HG02943 (cell line): ENCODE measurements around the gene FOXD4.
"Not testable (repeated sequence)": the region's sequence is repeated elsewhere in the genome, so short reads cannot be mapped to it uniquely, and the experiment has no call there.

Experiments
- ATAC-seq: cut with Tn5 transposase; IDR thresholded peaks from one replicate; pipeline ENCODE4 v1.9.1; 2021; ENCODE audit warnings: mild to moderate bottlenecking, low read depth, moderate library complexity; ENCODE audit not compliant: unreplicated experiment

Gene FOXD4

DNA sequence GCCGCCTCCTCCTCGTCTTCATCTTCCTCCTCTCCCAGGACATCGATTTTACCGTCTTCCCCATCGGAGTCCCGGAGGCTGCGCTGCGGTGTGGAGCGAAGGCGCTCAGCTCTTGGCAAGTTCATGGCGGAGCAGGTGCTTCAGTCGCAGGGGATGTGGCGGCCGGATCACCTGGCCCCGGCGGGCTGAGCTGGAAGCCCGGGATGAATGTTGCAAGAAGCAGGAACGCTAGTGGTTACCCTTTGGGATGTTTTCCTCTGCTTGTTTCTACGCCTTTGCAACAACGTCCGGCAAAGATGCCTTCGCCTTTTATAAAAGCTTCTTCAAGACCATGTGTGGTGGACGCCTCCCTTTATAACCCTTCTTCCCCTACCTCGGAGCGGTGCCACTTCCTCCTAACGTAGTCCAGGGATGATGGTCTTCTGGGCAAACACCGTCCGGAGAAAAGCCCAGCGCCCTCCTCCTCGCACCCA, at the start of gene FOXD4:
TSS of gene FOXD4 (minus strand) at position 423 of the 473 bp plus-strand sequence. CDS start at position 125, 298 bp downstream.
- not testable (repeated sequence) for ATAC-seq

DNA sequence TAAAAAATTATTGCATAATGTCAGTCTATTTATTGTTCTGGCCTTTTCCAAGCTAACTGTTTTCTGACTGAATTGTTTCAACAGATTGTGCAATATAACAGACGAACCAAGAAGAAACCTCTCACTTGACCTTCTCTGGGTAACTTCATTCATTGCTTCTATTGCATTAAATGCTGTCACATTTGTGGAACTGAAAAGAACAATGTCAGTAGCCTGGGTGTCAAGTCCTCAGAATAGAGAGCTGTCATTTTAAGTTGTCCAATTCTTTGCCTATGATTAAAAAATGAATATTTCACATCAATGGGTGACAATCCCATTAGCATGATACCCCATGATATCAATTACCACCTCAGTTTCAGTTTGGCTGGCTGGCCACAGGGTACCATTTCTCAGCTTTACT, 41.7 kb upstream of the FOXD4 start:
- not testable (repeated sequence) for ATAC-seq

DNA sequence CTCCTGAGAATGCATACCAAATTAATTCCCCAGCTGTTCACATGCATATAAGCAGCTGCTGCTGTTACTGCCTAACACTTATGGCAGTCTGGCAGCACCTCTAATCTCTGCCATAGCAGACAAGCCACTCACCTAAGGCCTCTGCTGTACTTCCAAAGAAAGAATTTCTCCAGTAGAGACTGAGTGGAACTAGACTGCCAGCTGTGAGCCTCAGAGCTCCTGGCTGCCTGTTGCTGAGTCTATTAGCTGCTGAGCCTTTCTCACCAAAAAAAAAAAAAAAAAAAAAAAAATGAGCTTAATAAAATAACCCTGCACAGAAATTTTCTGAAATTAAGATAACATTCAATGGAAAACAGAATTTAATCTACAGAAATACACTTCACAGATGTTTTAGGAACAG, 33.0 kb upstream of the FOXD4 start:
- not testable (repeated sequence) for ATAC-seq

DNA sequence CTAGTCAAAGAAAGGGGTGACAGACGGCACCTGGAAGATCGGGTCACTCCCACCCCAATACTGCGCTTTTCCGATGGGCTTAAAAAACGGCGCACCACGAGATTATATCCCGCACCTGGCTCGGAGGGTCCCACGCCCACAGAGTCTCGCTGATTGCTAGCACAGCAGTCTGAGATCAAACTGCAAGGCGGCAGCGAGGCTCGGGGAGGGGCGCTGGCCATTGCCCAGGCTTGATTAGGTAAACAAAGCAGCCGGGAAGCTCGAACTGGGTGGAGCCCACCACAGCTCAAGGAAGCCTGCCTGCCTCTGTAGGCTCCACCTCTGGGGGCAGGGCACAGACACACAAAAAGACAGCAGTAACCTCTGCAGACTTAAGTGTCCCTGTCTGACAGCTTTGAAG, 21.7 kb upstream of the FOXD4 start:
- ATAC-seq, result not testable (repeated sequence)

DNA sequence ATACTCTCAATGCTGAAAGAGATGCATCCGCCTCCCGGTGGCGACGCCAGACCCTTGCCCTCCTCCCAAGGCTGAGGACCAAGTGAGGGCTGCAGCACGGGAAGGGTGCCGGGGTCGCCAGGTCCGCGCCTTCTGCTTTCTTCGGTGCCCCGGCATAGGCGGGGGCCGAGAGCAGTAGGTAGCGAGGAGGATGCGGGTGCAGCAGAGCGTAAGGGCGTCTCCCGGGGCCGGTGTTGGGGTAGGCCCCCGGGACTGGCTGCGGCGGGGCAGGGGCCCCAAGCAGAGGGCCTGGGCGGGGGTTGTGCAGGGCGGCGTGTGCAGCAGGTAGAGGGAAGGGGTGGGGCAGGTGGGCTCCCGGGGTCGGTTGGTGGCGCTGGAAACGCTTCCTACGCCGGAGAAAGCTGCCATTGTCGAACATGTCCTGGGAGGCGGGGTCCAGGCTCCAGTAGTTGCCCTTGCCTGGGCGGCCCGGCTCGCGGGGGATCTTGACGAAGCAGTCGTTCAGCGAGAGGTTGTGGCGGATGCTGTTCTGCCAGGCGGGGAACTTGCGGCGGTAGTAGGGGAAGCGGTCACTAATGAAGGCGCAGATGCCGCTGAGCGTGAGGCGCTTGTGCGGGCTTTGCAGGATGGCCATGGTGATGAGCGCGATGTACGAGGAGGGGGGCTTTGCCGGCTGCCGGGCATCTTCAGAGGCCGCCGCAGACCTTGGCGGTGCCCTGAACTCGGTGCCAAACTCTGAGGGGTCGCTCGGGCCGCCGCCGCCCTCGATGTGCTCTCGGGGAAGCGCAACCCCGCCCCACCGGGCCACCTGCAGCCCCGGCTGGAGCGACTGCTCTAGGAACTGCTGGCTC, 848 bp downstream of the FOXD4 start:
- ATAC-seq, result not testable (repeated sequence)

DNA sequence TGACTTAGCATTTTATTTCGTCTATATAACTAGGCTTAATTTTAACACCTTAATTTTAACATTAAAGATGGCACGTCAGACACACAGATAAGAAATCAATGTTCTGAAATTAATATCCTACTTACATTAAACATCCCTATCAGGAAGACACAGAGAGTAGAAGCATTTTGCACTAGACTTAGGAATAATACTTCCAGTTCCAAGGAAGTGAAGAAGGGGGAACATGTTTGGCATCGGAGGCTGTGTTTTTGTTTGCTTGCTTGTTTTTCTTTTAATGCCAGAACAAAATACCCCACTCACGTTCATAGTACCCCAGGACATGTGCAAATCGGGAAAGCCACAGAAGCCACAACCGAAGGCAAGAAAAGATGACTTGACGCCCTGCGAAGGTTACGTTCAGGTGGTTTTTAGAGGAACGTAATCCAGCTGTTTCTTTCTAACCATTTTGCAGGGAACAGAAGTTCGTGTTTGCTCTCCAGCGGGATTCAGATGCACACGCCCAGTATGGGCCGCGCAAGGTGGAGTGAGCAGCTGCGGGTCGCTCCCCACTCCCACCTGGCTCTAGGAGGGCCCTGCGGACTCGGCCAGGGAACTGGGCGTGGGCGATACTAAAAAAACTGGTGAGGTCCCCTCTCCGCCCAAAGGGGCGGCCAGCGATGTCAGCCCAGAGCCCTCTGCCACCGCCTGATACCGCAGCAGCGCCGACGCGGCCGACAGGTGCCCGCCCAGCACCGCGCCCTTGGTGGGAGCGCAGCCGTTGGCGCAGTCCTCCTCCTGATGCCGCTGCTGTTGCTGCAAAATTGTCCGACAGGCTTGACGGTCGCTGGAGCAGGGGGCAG, 1.8 kb downstream of the FOXD4 start:
- not testable (repeated sequence) for ATAC-seq

DNA sequence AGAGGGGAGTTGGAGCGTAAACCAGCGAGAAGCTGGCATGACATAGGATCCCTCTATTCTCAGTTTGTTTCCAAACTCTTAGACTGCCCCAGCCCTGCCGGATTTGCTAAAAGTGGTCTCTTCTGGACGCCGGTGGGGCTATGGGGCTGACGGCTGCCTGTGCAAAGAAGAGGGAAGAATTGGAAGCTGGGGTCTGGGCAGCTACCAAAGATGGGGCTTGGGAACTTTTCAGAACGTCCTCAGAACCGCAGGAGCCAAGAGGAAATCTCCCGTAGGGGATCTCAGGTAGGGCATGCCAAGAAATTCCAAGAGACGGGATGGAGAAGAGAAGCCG, 3.1 kb downstream of the FOXD4 start:
- not testable (repeated sequence) for ATAC-seq

DNA sequence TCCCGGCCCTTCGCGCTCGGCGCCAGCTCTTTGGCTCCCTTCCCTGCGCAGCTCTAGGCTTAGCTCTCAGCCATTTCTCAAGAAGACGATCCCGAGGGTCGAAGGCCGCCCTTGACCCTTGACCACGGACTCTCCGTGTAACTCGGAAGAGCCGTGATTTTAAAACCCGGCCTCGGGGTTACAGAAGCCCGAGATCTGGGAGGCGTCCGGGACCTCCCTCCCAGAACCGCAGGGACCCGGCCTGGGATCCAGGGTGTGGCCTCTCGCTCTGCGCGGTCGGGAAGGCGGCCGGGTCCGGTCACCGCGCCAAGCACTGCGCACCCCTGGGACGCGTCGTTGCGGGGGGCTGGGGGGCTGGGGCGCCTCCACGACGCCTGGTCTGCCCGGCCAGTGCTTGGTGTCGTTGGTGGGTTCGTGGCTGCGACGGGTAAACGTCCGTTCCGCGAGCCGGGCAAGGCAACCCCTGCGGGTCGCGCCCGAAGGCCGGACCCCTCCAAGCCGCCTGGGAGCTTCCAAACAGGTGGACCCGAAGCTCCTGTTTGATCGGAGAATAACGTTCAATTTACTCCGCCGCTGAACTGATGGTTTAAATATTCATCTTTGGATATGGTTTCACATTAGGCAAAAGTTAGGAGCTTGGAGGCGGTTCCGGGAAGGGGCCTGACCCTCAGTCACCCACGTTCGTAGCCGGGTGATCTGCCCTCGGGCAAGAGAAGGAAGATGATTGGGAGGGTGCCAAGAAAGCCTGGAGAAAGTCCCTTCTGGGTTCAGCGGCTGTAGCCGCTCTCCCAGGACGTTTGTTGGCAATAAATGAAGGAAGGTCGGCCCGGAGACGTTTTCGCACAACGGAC, 3.7 kb downstream of the FOXD4 start:
- ATAC-seq, result not testable (repeated sequence)

DNA sequence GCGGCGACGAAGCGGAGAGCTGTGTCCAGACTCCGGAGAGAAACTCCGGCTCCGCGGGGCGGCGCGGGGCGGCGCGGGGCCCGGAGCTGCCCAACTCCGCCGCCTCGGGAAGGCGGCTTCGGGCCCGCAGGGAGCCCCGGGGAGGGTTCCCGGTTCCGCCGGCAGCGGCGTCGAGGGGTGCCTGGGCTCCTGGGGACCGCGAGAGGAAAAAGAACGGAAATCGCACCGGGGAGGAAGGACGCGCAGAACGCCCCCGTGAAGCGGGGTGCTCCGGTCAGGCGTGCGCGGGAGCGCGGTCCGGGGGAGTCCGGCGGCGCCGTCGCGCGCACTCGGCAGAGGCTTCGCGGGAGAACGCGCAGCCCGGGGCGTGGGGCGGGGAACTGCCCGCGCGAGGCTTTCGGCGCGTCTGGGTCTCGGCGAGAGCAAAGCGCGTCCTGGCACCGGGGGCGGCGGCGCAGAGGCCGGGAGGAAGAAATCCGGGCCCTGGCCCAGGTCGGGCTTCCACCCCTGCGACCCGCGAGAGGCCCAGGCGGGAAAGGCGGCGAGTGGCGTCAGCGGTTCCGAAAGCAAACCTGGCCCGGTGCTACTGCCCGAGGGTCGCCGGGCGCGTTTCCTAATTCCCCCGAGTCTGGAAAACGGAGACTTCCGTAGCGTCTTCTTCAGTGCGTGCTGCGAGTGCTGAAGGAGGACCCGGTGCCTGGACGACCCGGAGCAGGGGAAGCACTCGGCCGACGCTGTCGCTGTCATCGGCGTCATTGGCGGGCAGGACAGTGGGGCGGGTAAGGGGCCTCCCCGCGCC, 4.5 kb downstream of the FOXD4 start:
- not testable (repeated sequence) for ATAC-seq

DNA sequence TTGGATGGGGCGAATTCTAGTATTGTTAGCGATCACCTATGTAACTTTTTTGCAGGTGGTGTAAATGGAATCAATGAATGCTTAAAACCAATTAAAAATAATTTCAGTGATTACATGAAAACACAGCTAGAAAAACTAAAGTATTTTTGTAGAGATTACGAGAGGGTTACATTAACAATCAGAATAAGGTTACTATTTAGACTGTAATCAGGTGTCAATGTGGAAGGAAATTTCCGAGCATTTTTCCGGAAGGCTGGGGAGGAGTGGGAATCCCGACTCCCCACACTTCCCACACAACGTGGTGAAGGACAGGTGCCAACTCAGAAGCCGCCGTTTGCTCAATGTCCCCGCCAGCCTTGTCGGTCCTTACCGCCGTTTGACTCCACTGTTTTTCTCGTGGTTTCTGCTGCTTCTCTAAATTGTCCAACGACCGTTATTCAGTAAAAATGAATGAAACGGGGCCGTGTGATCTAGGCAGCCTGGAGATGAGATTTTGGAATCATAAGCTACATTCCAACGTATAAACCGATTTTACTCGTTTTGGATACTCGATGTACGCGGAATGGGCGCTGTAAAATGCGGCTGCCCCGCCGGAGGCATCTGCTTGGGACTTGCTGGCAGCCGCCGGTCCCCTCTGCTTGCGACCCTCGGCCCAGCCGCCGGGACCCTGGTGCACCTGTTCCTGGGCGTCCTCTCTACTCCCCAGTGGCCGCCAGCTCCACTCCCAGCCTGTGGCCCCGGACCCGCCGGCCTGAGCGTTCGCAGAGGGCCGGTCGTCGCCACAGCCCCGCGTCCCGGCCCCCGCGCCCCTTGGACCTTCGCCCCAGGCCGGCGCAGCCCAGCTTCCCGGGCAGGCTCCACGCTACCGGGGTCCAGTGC, 5.4 kb downstream of the FOXD4 start:
- not testable (repeated sequence) for ATAC-seq

DNA sequence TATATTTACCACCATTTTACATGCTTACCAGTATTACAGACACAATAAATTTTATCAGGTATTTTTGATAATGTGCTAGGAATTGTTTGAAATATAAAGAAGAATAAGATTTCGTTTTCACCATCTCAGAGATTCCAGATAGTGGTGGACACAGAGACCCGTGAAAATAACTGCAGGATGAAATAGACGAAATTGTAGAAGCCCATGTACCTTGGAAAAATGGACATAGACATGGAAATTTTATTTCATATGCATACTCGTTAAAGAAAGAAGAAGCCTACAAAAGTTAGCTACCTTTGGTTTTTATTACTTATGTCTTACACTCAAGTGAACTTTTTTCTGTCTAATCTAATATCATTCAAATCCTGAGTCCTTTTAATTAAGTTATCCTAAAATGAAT, 7.5 kb downstream of the FOXD4 start:
- not testable (repeated sequence) for ATAC-seq

DNA sequence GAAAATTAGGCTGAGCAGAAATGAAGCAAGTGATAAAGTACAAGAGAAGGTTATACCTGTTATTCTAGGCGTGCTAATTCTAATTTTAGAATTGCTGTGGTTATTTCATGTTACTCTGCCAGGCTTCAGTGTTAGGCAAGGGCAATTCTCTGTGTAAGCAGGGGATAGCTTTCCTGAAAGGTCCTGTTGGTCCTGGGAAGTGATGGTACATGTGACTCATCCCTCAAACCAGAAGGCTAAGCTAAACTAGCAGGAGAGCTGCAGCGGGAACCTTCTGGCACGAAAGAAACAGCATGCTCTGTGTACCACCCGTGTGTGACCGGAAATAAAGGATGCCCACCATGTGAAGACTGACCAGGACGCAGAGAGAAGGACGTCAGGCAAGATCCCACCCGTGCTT, 8.7 kb downstream of the FOXD4 start:
- ATAC-seq, result not testable (repeated sequence)

DNA sequence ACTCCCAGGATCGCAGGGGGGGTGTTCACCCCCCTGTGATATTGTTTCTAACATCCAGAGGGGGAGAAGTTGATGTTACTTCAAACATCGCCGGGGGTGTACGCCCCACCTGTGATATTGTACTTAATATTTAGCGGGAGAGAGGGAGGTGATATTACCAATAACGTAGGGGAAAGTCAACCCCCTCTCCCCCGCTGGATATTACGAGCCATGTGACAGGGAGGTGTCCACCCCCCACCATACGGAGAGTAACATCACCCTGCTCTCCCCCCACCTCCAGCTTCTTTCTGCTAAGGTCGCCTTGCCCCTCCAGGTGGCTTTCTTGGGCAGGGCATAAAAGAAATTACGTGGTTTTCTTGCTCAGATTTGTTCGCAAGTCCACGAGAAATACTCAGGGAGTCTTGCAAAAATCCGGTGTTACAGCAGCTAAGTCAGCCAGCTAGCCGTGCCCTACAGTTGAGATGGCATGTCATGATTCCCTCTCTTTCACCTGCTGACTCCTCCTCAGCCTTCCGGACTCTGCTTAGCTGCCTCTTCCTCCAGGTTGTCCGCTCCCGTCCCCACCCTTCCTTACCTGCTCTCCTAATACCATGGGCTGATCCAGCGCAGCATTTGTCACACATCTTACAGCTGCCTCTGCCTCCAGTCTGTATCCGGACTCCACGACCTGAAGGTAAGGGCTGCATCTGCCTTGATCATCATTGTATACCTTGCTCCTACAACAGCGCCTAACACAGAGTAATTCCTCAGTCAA, 9.3 kb downstream of the FOXD4 start:
- not testable (repeated sequence) for ATAC-seq

DNA sequence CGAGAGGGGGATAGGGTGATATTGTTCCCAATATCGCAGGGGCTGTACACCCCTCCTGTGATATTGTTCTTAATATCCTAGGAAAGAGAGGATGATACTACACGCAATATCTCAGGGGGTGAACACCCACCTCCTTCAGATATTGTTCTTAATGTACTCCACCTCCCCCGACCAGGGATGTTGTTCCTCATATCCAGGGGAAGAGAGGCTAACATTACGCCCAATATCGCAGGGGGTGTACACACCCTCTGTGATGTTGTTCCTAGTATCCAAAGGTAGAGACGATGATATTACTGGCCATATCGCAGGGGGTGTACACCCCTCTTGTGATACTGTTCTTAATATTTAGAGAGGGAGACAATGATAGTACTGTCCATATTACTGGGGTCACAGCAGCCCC, 12.2 kb downstream of the FOXD4 start:
- ATAC-seq, result not testable (repeated sequence)

DNA sequence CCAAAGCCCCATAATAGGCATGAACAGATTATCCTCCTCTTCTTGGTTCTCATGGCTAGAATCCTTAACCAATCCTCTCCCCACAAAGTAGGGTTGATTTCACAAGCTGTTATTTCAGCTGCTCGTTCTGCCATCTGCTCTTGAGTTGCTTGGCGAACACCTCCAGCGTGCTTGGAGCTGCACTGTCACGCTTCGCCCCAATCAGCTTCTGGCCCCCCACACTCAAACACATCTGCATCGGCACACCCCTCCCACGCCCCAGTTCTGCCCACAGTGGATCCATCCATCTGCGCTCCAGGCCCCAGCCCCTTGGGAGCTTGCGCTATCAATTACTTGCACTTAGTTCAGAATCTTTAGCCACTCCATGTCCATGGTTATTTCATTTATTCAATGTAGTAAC, 17.8 kb downstream of the FOXD4 start:
- not testable (repeated sequence) for ATAC-seq

DNA sequence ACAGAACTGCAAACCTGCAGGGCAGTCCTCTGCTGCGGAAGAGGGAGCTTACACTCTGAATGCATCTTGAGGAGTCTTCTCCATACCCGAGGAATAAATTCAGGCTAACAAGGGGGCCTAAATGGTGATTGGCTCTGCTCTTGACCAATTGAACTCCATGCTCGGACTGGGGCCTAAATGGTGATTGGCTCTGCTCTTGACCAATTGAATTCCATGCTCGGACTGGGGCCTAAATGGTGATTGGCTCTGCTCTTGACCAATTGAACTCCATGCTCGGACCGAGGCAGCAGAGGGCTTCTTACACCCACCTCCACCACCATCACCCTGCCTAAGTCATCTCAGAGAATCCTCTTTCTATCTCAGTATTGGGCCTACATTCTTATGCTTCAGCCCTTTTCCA, 18.4 kb downstream of the FOXD4 start:
- not testable (repeated sequence) for ATAC-seq

DNA sequence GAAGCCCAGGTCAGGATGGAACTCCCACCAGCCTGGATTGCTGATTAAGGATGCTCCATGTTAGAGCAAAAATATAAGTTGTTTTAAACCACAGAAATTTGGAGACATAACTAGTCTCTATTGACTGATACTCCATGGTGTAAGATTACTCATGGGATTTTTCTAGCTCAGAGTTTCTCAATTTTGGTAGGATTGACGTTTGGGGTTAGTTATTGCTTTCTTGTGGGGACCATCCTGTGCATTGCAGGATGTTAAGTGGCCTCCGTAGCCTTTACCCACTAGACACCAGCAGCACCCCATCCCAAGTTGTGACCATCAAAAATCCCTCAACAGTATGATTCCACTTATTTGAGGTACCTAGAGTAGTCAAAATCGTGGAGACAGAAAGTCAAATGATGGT, 19.4 kb downstream of the FOXD4 start:
- not testable (repeated sequence) for ATAC-seq

DNA sequence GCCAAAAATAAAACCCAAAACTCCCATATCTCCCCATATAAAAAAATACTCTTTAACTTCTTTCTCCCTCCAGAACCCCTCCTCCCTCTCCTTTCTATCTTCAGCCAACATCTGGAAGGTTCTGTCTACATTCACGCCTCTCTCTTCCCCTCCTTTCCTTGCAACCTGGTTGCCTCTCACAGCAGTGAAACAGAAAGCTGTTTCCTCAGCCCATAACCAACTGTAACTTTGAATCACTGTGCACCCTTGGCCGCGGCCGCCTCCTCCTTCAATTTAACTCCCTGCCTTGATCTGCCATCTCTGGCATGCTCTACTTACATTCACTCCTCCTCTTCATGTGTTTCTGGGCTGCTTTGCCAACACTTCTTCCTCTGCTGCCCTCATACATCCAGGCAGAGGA, 23.2 kb downstream of the FOXD4 start:
- ATAC-seq, result not testable (repeated sequence)
